HFFc6 (cell line): ENCODE measurements around the gene SELENOT. TPM values are rescaled to one million over a fixed set of nuclear protein-coding genes. Genes with fewer than 3 reads are reported as not detected.
"Not testable (repeated sequence)": the region's sequence is repeated elsewhere in the genome, so short reads cannot be mapped to it uniquely, and the experiment has no call there.

Source experiments
- DNase-seq: peaks from one replicate; pipeline ENCODE4 v3.0.0-alpha.2; 2018
- H3K27ac Mint-ChIP-seq: 2 replicates; pipeline ENCODE4 v1.8.0; 2020; ENCODE audit warnings: mild to moderate bottlenecking, mixed read lengths
- H3K27me3 Mint-ChIP-seq: 2 replicates; pipeline ENCODE4 v1.8.0; 2021; ENCODE audit warnings: mild to moderate bottlenecking, moderate library complexity, mixed read lengths; ENCODE audit not compliant: insufficient read depth
- H3K36me3 Mint-ChIP-seq: 2 replicates; pipeline ENCODE4 v1.8.0; 2021; ENCODE audit warnings: low read depth, mixed read lengths
- H3K4me1 Mint-ChIP-seq: 2 replicates; pipeline ENCODE4 v1.8.0; 2020; ENCODE audit warnings: low read depth, mixed read lengths
- H3K4me3 Mint-ChIP-seq: 2 replicates; pipeline ENCODE4 v1.8.0; 2020; ENCODE audit warnings: mild to moderate bottlenecking, moderate library complexity, mixed read lengths
- H3K9me3 Mint-ChIP-seq: 2 replicates; pipeline ENCODE4 v1.8.0; 2020; ENCODE audit warnings: mild to moderate bottlenecking, mixed read lengths
- total RNA-seq, 6 experiments: library from RNA; stranded (reverse); fragmentation: NEBNext Ultra II Directional; extraction: Animal tissue kit (Norgen Biotek cat#: 25700); gene quantifications; 2 replicates in 1 of 6; 3 replicates in 5 of 6; pipeline ENCODE4 v1.2.3, GENCODE V29; 2021
- TF ChIP-seq, protein P1 (sequence below): fragments of 200-600 bp; sonication (generic); IDR thresholded peaks from 2 replicates; pipeline ENCODE4 v1.5.0; 2021; ENCODE audit warnings: antibody characterized with exemption, mild to moderate bottlenecking

Gene SELENOT
- total RNA-seq, 6 experiments from 2014 or later = 144 to 189 (median 180) TPM

DNA sequence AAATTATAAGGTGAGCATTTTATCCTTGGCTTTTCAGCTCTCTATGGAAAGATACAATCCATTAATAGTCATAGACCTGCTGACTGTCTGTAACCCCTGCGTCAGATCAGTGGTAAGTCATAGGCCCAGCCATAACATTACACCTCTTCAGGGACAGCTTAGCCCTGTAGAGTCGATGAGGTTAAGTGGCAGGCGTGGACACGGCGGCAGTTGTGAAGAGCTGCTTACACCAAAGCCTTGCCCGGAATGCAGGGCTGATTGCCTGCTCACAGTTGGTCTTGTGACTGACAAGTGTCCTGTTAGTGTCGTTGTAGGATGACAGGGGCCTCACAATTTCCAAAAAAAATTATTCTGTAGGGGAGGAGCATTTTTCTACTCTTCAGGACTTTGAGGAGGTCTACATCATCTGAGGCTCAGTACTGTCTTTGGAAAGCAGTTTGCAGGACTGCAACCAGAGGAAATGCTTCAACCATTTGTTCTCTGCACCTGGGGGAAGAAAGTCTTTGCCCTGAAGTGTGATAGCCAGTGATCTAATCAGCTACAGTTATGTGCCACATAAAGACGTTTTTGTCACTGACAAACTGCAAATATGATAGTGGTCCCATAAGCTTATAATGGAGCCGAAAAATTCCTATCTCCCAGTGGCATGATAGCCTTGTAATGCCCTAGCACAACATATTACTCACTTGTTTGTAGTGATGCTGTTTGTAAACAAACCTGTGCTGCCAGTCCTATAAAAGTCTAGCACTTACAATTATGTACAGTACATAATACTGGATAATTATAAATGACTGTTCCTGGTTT is 14.9 kb upstream of the SELENOT start:
- Mint-ChIP-seq H3K4me1 (peaks cover 8% of the 10 kb centered on the region; the same call in 1 of the 2 replicates), H3K4me3 (no peak overlapping the region), H3K27me3 (peaks cover 2% of the 10 kb centered on the region; the same call in 1 of the 2 replicates), H3K36me3 (no peaks in the 10 kb centered on the region; the same call in 1 of the 2 replicates), H3K27ac (no peak overlapping the region), H3K9me3 (no peaks in the 10 kb centered on the region)
- TF ChIP-seq, protein P1, sequence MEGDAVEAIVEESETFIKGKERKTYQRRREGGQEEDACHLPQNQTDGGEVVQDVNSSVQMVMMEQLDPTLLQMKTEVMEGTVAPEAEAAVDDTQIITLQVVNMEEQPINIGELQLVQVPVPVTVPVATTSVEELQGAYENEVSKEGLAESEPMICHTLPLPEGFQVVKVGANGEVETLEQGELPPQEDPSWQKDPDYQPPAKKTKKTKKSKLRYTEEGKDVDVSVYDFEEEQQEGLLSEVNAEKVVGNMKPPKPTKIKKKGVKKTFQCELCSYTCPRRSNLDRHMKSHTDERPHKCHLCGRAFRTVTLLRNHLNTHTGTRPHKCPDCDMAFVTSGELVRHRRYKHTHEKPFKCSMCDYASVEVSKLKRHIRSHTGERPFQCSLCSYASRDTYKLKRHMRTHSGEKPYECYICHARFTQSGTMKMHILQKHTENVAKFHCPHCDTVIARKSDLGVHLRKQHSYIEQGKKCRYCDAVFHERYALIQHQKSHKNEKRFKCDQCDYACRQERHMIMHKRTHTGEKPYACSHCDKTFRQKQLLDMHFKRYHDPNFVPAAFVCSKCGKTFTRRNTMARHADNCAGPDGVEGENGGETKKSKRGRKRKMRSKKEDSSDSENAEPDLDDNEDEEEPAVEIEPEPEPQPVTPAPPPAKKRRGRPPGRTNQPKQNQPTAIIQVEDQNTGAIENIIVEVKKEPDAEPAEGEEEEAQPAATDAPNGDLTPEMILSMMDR = no peak
- DNase-seq = no peak

DNA sequence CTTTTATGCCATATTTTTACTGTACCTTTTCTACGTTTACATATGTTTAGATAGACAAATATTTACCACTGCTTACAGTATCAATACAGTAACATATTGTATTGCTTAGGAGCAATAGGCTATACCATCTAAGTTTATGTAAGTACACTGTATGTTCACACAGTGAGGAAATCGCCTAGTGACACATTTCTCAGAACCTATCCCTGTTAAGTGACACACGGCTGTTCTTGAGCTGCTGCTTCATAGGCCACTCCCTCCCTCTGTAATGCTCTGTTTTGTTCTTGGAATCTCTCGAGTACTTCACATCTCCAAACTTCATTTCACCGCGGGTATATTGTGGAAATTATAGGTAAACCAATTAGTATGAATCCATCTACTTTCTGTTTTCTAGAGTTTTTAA is 13.4 kb upstream of the SELENOT start:
- no peaks in the 10 kb centered on the region; the same call in 1 of the 2 replicates for H3K36me3 Mint-ChIP-seq
- H3K9me3 Mint-ChIP-seq = no peaks in the 10 kb centered on the region
- no peak overlapping the region for H3K4me3 Mint-ChIP-seq
- TF ChIP-seq, protein P1 = no peak
- H3K27me3 Mint-ChIP-seq = peaks cover 3% of the 10 kb centered on the region; the same call in 1 of the 2 replicates
- peaks cover 8% of the 10 kb centered on the region; the same call in 1 of the 2 replicates for H3K4me1 Mint-ChIP-seq
- no peak for DNase-seq
- H3K27ac Mint-ChIP-seq = no peak overlapping the region

DNA sequence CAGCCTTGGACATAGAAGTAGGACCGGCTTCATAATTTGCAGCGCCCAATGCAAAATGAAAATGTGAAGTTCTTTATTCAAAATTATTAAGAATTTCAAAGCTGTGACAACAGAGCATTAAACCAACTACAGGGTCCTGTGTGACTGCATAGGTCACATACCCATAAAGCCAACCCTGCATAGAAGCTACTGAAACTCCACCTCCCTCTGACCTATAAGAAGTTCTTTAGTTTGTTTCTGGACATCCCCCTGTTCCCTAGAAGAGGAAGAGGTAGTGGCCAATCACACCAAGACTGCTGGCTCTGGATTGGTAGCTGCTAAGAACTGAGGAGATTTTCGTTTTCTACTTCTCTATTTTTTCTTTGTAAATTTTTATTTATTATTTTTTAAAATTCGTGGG is 9.0 kb upstream of the SELENOT start:
- peaks cover 21% of the 10 kb centered on the region for H3K4me1 Mint-ChIP-seq
- no peaks in the 10 kb centered on the region for H3K36me3 Mint-ChIP-seq
- TF ChIP-seq, protein P1 = no peak
- no peak for DNase-seq
- no peaks in the 10 kb centered on the region for H3K9me3 Mint-ChIP-seq
- H3K27ac Mint-ChIP-seq = no peak overlapping the region
- H3K27me3 Mint-ChIP-seq = peaks cover 3% of the 10 kb centered on the region; the same call in 1 of the 2 replicates
- no peak overlapping the region for H3K4me3 Mint-ChIP-seq

DNA sequence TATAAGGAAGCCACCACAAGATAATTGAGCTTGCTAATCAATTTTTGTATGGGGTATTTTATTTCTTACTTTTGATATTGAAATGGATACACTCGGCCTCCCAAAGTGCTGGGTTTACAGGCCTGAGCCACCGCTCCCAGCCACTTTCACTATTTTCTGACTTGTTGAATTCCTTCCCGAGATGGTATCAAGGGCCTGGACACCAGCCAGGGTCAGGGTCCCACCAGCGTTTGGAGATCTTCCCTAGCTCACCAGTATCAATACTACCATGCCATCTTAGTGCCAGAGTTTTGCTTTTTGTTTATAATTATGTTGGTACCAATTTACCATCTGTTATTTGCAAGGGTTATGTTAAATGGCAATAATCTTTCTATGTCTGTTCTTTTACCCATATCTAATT is 5.5 kb upstream of the SELENOT start:
- TF ChIP-seq, protein P1 = no peak
- Mint-ChIP-seq H3K4me3 (no peak overlapping the region), H3K4me1 (peaks cover 45% of the 10 kb centered on the region), H3K27me3 (0 out of 2 replicates have a peak, but pooled peaks cover 1% of the 10 kb centered on the region), H3K36me3 (peaks cover 5% of the 10 kb centered on the region; the same call in 1 of the 2 replicates), H3K27ac (no peak overlapping the region), H3K9me3 (no peaks in the 10 kb centered on the region)
- DNase-seq = no peak

DNA sequence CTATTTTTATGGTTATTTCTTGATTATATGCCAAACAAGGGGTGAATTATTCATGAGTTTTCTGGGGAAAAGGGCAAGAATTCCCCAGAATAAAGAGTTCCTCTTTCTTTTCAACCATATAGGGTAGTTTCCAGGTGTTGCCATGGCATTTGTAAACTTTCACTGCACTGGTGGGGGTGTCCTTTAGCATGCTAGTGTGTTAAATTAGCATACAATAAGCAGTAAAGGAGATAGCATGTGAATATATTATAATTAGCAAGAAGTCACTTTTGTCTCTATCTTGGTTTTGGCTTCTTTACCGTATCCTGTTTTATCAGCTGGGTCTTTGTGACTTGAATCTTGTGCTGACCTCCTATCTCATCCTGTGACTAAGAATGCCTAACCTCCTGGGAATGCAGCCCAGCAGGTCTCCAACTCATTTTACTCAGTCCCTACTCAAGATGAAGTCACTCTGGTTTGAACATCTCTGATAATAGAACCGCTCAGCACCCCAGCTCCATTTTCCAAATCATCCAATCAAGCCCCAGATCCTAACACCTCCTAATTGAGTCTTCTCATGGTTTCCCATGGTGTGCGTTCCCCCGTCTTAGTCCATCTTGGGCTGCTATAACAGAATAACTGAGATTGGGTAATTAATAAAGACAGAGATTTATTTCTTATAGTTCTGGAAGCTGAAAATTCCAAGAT is 3.4 kb upstream of the SELENOT start:
- DNase-seq = peak; percentile 79
- peak overlapping the region; percentile 86 for H3K27ac Mint-ChIP-seq
- TF ChIP-seq, protein P1 = no peak
- no peaks in the 10 kb centered on the region for H3K9me3 Mint-ChIP-seq
- H3K4me1 Mint-ChIP-seq = peaks cover 45% of the 10 kb centered on the region
- no peaks in the 10 kb centered on the region; the same call in 1 of the 2 replicates for H3K27me3 Mint-ChIP-seq
- H3K4me3 Mint-ChIP-seq = peak overlapping the region; percentile 60
- H3K36me3 Mint-ChIP-seq = peaks cover 5% of the 10 kb centered on the region; the same call in 1 of the 2 replicates

DNA sequence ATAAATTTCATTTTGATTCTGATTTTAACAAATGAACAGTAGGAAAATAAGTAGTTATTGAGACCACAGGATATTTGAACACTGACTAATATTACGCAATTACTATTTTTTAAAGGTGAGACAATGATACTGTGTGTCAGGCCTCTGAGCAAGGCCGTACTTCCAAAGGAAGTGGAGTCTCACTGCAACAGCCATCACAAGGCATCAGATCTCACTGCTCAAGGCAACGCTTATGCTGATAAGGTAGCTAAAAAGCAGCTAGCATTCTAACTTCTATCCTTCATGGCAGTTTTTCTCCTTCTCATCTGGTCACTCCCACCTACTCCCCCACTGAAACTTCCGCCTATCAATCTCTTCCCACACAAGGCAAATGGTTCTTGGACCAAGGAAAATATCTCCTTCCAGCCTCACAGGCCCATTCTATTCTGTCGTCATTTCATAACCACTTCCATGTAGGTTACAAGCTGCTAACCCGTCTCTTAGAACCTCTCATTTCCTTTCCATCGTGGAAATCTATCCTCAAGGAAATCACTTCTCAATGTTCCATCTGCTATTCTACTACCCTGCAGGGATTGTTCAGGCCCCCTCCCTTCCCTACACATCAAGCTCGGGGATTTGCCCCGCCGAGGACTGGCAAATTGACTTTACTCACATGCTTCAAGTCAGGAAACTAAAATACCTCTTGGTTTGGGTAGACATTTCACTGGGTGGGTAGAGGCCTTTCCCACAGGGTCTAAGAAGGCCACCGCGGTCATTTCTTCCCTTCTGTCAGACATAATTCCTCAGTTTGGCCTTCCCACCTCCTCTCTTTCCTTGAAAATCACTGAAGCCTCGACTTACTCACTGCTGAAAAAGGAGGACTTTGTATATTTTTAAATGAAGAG is 2.2 kb upstream of the SELENOT start:
- not testable (repeated sequence) for DNase-seq, H3K27me3 Mint-ChIP-seq, H3K9me3 Mint-ChIP-seq, H3K36me3 Mint-ChIP-seq
- H3K27ac Mint-ChIP-seq = peak overlapping the region; percentile 86
- H3K4me1 Mint-ChIP-seq = peaks cover 56% of the 10 kb centered on the region
- H3K4me3 Mint-ChIP-seq = peak overlapping the region; percentile 94; the same call in 1 of the 2 replicates
